Kidney (tissue), 14 donors: Measurements from ENCODE around the gene RAB3IL1. TPM values are rescaled to one million over a fixed set of nuclear protein-coding genes. Genes with fewer than 3 reads are reported as not detected.

Source experiments
- DNase-seq, 5 donors: peaks; one replicate each; pipeline ENCODE4 v3.0.0-alpha.2; 2013 to 2020
- FAIRE-seq: peaks from 2 replicates; lab custom pipeline; 2012; peaks lifted over from hg19 to GRCh38; lab: Jason Lieb, UNC
- H3K27ac ChIP-seq, 2 donors: one replicate each; pipeline ENCODE4 v1.7.0; 2013; ENCODE audit warnings: low read depth in 2 of 2, low read length in 2 of 2, inconsistent platforms in 1 of 2
- H3K27me3 ChIP-seq: one replicate; pipeline ENCODE4 v1.7.1; 2013; ENCODE audit warnings: low read length, inconsistent platforms; ENCODE audit not compliant: control insufficient read depth, insufficient read depth
- H3K36me3 ChIP-seq, 3 donors: one replicate each; pipeline versions ENCODE4 v1.7.0 to v1.7.1; 2013; ENCODE audit warnings: low read length in 3 of 3, control low read depth in 1 of 3, inconsistent platforms in 1 of 3; ENCODE audit not compliant: insufficient read depth in 3 of 3, control insufficient read depth in 2 of 3
- H3K4me1 ChIP-seq, 3 donors: one replicate each; pipeline versions ENCODE4 v1.7.0 to v1.7.1; 2013; ENCODE audit warnings: low read length in 3 of 3, inconsistent platforms in 1 of 3, low read depth in 1 of 3; ENCODE audit not compliant: control insufficient read depth in 2 of 3, insufficient read depth in 2 of 3
- H3K4me3 ChIP-seq, 3 donors: one replicate each; pipeline versions ENCODE4 v1.7.0 to v1.8.1; 2013; ENCODE audit warnings: low read length in 3 of 3, control low read depth in 1 of 3, inconsistent platforms in 1 of 3
- H3K9ac ChIP-seq, 3 donors: one replicate each; pipeline versions ENCODE4 v1.7.0 to v1.7.1; 2013; ENCODE audit warnings: low read length in 3 of 3, control low read depth in 1 of 3, inconsistent platforms in 1 of 3
- H3K9me3 ChIP-seq, 3 donors: one replicate each; pipeline versions ENCODE4 v1.7.0 to v1.7.1; 2013; ENCODE audit warnings: low read length in 3 of 3, control low read depth in 1 of 3, inconsistent platforms in 1 of 3; ENCODE audit not compliant: control insufficient read depth in 2 of 3, insufficient read depth in 1 of 3
- CTCF ChIP-seq: IDR thresholded peaks from 3 replicates; pipeline ENCODE4 v1.5.1; 2012; ENCODE audit warnings: mild to moderate bottlenecking, moderate library complexity, borderline replicate concordance; ENCODE audit not compliant: insufficient read depth; ENCODE audit errors: extremely low read depth
- intact Hi-C: fragments of 100-400 bp; cut with DNase I; formaldehyde crosslinking; loops from one replicate; pipeline ENCODE4 v1.11.1; 2022
- polyA plus RNA-seq: library from polyadenylated mRNA; stranded (reverse); fragments of 350-450 nt; fragmentation: Illumina TruSeq; extraction: RNeasy Lipid Tissue Mini Kit (QIAGEN cat#74804); gene quantifications from one replicate; pipeline ENCODE4 v1.2.3, GENCODE V29; 2014; ENCODE audit warnings: low read depth, low replicate concordance; ENCODE audit not compliant: insufficient read depth
- total RNA-seq: library from RNA; stranded (reverse); fragmentation: NEBNext Ultra II Directional; extraction: Animal tissue kit (Norgen Biotek cat#: 25700); gene quantifications from one replicate; pipeline ENCODE4 v1.2.1, GENCODE V29; 2021
- donor health status: control.
- donor health status: control.
- donor health status: control.
- donor health status: control.
- donor health status: control.
- donor health status: DM: yes; HTN: yes; CAD: no.
- donor health status: Normal renal cell carcinoma (clear cell type).

RAB3IL1 gene
- total and polyA plus RNA-seq, 2 donors from 2014 or later = 14.6 to 27.8 TPM

GRCh38 chr11:61897387-61898246 is 19.7 kb downstream of the RAB3IL1 start:
- H3K4me3 ChIP-seq = no peak overlapping the region
- H3K27ac ChIP-seq = no peak overlapping the region
- H3K9me3 ChIP-seq = no peaks in the 10 kb centered on the region
- peak; percentile 84 for TF ChIP-seq CTCF
- no peak overlapping the region for H3K9ac ChIP-seq
- intact Hi-C loops = loop anchor here (5.0 kb wide), 1 partner anchor 185 kb away; no protein-coding TSS in a partner anchor
- FAIRE-seq = no peak
- H3K27me3 ChIP-seq = no peaks in the 10 kb centered on the region
- peak; percentile 80 to 91 (median 87) for DNase-seq
- H3K36me3 ChIP-seq = peaks cover 0 to 8% (median 0%) of the 10 kb centered on the region in 3 donors
- peaks cover 0 to 3% (median 0%) of the 10 kb centered on the region in 3 donors for H3K4me1 ChIP-seq

- no peaks in the 10 kb centered on the region for H3K27me3 ChIP-seq
- intact Hi-C loops = loop anchor here (5.0 kb wide), 1 partner anchor 185 kb away; no protein-coding TSS in a partner anchor
- TF ChIP-seq CTCF = no peak
- no peak overlapping the region for H3K9ac ChIP-seq
- no peak for DNase-seq
- peaks cover 0 to 3% (median 0%) of the 10 kb centered on the region in 3 donors for H3K4me1 ChIP-seq
- peaks cover 0 to 8% (median 0%) of the 10 kb centered on the region in 3 donors for H3K36me3 ChIP-seq
- H3K27ac ChIP-seq = no peak overlapping the region
- no peaks in the 10 kb centered on the region for H3K9me3 ChIP-seq
- H3K4me3 ChIP-seq = no peak overlapping the region
- no peak for FAIRE-seq
Observed at GRCh38 chr11:61896665-61897386, 20.5 kb downstream of the RAB3IL1 start.

GRCh38 chr11:61895718-61896059 is 21.7 kb downstream of the RAB3IL1 start:
- intact Hi-C loops = loop anchor here (5.0 kb wide), 1 partner anchor 187 kb away; no protein-coding TSS in a partner anchor
- TF ChIP-seq CTCF = no peak

More at GRCh38 chr11:61895718-61896059, 21.7 kb downstream of the RAB3IL1 start:
- FAIRE-seq (no peak), DNase-seq (no peak)
- Histone ChIP-seq H3K9ac (no peak overlapping the region), H3K36me3 (peaks cover 0 to 8% (median 0%) of the 10 kb centered on the region in 3 donors), H3K27ac (no peak overlapping the region), H3K9me3 (no peaks in the 10 kb centered on the region), H3K4me1 (peaks cover 0 to 4% (median 3%) of the 10 kb centered on the region in 3 donors), H3K27me3 (no peaks in the 10 kb centered on the region), H3K4me3 (no peak overlapping the region)
